Measurements from ENCODE around the gene TMEM88. TPM values are rescaled to one million over a fixed set of nuclear protein-coding genes. Genes with fewer than 3 reads are reported as not detected.
A peak's percentile ranks its signal among the peaks of the same experiment; 100 is the strongest.

Gene TMEM88
- total RNA-seq, 1 experiment from 2014 or later, result 0.43 TPM

- no peak for DNase-seq (ENCODE audit: low spot score)
These were observed 21.7 kb upstream of the TMEM88 start for GRCh38 chr17:7833011-7833794.

GRCh38 chr17:7833795-7834541 lies 20.9 kb upstream of the TMEM88 start, which contains the start of gene KDM6B:
KDM6B (plus strand) TSS chr17:7834217; CDS start chr17:7845555, 11,338 bp downstream.
- DNase-seq (ENCODE audit: low spot score), result peak; percentile 86

- DNase-seq (ENCODE audit: low spot score), result no peak
These were observed 20.3 kb upstream of the TMEM88 start for GRCh38 chr17:7834542-7834956.

GRCh38 chr17:7834957-7835813 lies 19.7 kb upstream of the TMEM88 start:
- peak; percentile 90 for DNase-seq (ENCODE audit: low spot score)

GRCh38 chr17:7835814-7836595 lies 18.9 kb upstream of the TMEM88 start:
- peak; percentile 54 for DNase-seq (ENCODE audit: low spot score)

- peak; percentile 88 for DNase-seq (ENCODE audit: low spot score)
These were observed 18.1 kb upstream of the TMEM88 start for GRCh38 chr17:7836596-7837407.

GRCh38 chr17:7837408-7838088 lies 17.3 kb upstream of the TMEM88 start:
- DNase-seq (ENCODE audit: low spot score), result no peak

GRCh38 chr17:7838090-7839075 lies 16.5 kb upstream of the TMEM88 start:
- no peak for DNase-seq (ENCODE audit: low spot score)

GRCh38 chr17:7839190-7839875 lies 15.5 kb upstream of the TMEM88 start:
- DNase-seq (ENCODE audit: low spot score), result no peak

- DNase-seq (ENCODE audit: low spot score), result peak; percentile 30
These were observed 15.0 kb upstream of the TMEM88 start for GRCh38 chr17:7839876-7840261.

GRCh38 chr17:7840441-7840840 lies 14.4 kb upstream of the TMEM88 start:
- DNase-seq (ENCODE audit: low spot score), result no peak

- no peak for DNase-seq (ENCODE audit: low spot score)
These were observed 14.0 kb upstream of the TMEM88 start for GRCh38 chr17:7840875-7841274.

- peak; percentile 64 for DNase-seq (ENCODE audit: low spot score)
These were observed 13.4 kb upstream of the TMEM88 start for GRCh38 chr17:7841396-7841914.

GRCh38 chr17:7841915-7842379 lies 12.9 kb upstream of the TMEM88 start:
- DNase-seq (ENCODE audit: low spot score), result peak; percentile 81

- peak; percentile 55 for DNase-seq (ENCODE audit: low spot score)
These were observed 12.2 kb upstream of the TMEM88 start for GRCh38 chr17:7842380-7843256.

- DNase-seq (ENCODE audit: low spot score), result no peak
These were observed 11.7 kb upstream of the TMEM88 start for GRCh38 chr17:7843257-7843535.
